CD4-positive, alpha-beta T cell treated with Interferon gamma for 1 hour (primary cell): ENCODE measurements around the gene IRF2.

ENCODE experiments used
- DNase-seq: peaks from one replicate; pipeline ENCODE4 v3.0.0-alpha.2; 2020

IRF2 gene

GRCh38 chr4:184450045-184450444, 24.3 kb downstream of the IRF2 start:
- no peak for DNase-seq

- DNase-seq, result peak; percentile 24
Measured at GRCh38 chr4:184448821-184449220, 25.5 kb downstream of the IRF2 start.

GRCh38 chr4:184448141-184448540, 26.2 kb downstream of the IRF2 start:
- DNase-seq, result no peak

- no peak for DNase-seq
Measured at GRCh38 chr4:184447664-184448063, 26.7 kb downstream of the IRF2 start.

- DNase-seq, result no peak
Measured at GRCh38 chr4:184446132-184446658, 28.2 kb downstream of the IRF2 start.

- DNase-seq, result peak; percentile 57
Measured at GRCh38 chr4:184444953-184445309, 29.4 kb downstream of the IRF2 start.

- no peak for DNase-seq
Measured at GRCh38 chr4:184444215-184444952, 30.0 kb downstream of the IRF2 start.

- DNase-seq, result no peak
Measured at GRCh38 chr4:184443318-184443717, 31.0 kb downstream of the IRF2 start.

- no peak for DNase-seq
Measured at GRCh38 chr4:184442314-184442635, 32.1 kb downstream of the IRF2 start.

- DNase-seq, result no peak
Measured at GRCh38 chr4:184441461-184442313, 32.7 kb downstream of the IRF2 start.

GRCh38 chr4:184440595-184441358, 33.6 kb downstream of the IRF2 start:
- no peak for DNase-seq

- DNase-seq, result no peak
Measured at GRCh38 chr4:184439856-184440594, 34.3 kb downstream of the IRF2 start.

GRCh38 chr4:184439386-184439785, 35.0 kb downstream of the IRF2 start:
- DNase-seq, result no peak

- DNase-seq, result no peak
Measured at GRCh38 chr4:184438375-184438774, 36.0 kb downstream of the IRF2 start.

GRCh38 chr4:184437565-184438265, 36.6 kb downstream of the IRF2 start:
- no peak for DNase-seq

- no peak for DNase-seq
Measured at GRCh38 chr4:184434501-184435066, 39.8 kb downstream of the IRF2 start.

- DNase-seq, result no peak
Measured at GRCh38 chr4:184434021-184434420, 40.3 kb downstream of the IRF2 start.

- DNase-seq, result no peak
Measured at GRCh38 chr4:184433258-184433892, 41.0 kb downstream of the IRF2 start.

- DNase-seq, result no peak
Measured at GRCh38 chr4:184432127-184432922, 42.0 kb downstream of the IRF2 start.

GRCh38 chr4:184430163-184430562, 44.2 kb downstream of the IRF2 start:
- no peak for DNase-seq
